Activated T-cell treated with anti-CD3 and anti-CD28 coated beads for 24 hours (primary cell): ENCODE data around the gene KCNJ18.
"Not testable (repeated sequence)": the region's sequence is repeated elsewhere in the genome, so short reads cannot be mapped to it uniquely, and the experiment has no call there.

Experiments
- DNase-seq: peaks from one replicate; pipeline ENCODE4 v3.0.0-alpha.2; 2020; ENCODE audit warnings: low read depth

The KCNJ18 gene

GRCh38 chr17:21731076-21731475 is 38.8 kb downstream of the KCNJ18 start:
- not testable (repeated sequence) for DNase-seq

- DNase-seq: not testable (repeated sequence)
Measured at GRCh38 chr17:21733931-21734330, 41.6 kb downstream of the KCNJ18 start.

GRCh38 chr17:21735814-21736213 is 43.5 kb downstream of the KCNJ18 start:
- DNase-seq: not testable (repeated sequence)

GRCh38 chr17:21737015-21737580 is 44.8 kb downstream of the KCNJ18 start:
- not testable (repeated sequence) for DNase-seq

- DNase-seq: not testable (repeated sequence)
Measured at GRCh38 chr17:21738241-21738640, 45.9 kb downstream of the KCNJ18 start.

- not testable (repeated sequence) for DNase-seq
Measured at GRCh38 chr17:21738877-21739474, 46.7 kb downstream of the KCNJ18 start.

GRCh38 chr17:21739485-21739884 is 47.2 kb downstream of the KCNJ18 start:
- not testable (repeated sequence) for DNase-seq

GRCh38 chr17:21740836-21741235 is 48.5 kb downstream of the KCNJ18 start:
- not testable (repeated sequence) for DNase-seq

- not testable (repeated sequence) for DNase-seq
Measured at GRCh38 chr17:21741520-21741919, 49.2 kb downstream of the KCNJ18 start.

- no peak for DNase-seq
Measured at GRCh38 chr17:21742326-21742725, 50.0 kb downstream of the KCNJ18 start.

GRCh38 chr17:21744151-21744550 is 51.8 kb downstream of the KCNJ18 start:
- not testable (repeated sequence) for DNase-seq

- DNase-seq: not testable (repeated sequence)
Measured at GRCh38 chr17:21744621-21745020, 52.3 kb downstream of the KCNJ18 start.

- not testable (repeated sequence) for DNase-seq
Measured at GRCh38 chr17:21745385-21746054, 53.2 kb downstream of the KCNJ18 start.

- not testable (repeated sequence) for DNase-seq
Measured at GRCh38 chr17:21746415-21746814, 54.1 kb downstream of the KCNJ18 start.

GRCh38 chr17:21747195-21747915 is 55.0 kb downstream of the KCNJ18 start:
- not testable (repeated sequence) for DNase-seq

- not testable (repeated sequence) for DNase-seq
Measured at GRCh38 chr17:21748686-21749085, 56.4 kb downstream of the KCNJ18 start.

GRCh38 chr17:21749696-21750531 is 57.6 kb downstream of the KCNJ18 start:
- DNase-seq: not testable (repeated sequence)

- DNase-seq: not testable (repeated sequence)
Measured at GRCh38 chr17:21751111-21751510, 58.8 kb downstream of the KCNJ18 start.
